Left colon (tissue), 2 donors: ENCODE data around the gene CERS5. TPM values are rescaled to one million over a fixed set of nuclear protein-coding genes. Genes with fewer than 3 reads are reported as not detected.

Experiments
- ATAC-seq: fragments of 200-7000 bp; cut with Tn5 transposase; one replicate; pipeline ENCODE4 v1.9.1; 2020; ENCODE audit warnings: mild to moderate bottlenecking, moderate library complexity
- DNase-seq, 2 donors: peaks; one replicate each; pipeline ENCODE4 v3.0.0-alpha.2; 2020
- intact Hi-C, 2 donors: fragments of 100-400 bp; cut with DNase I in 1 of 2; cut with micrococcal nuclease in 1 of 2; formaldehyde crosslinking; loops; one replicate each; pipeline versions ENCODE4 v1.11.2 to v1.14.0; 2022; cut with DNase I, micrococcal nuclease
- long read RNA-seq: library from polyadenylated mRNA; unstranded; transcript quantifications from one replicate; pipeline ENCODE4 v2.0.0, GENCODE V29; 2021
- total RNA-seq, 2 donors: library from RNA; stranded (reverse); fragmentation: NEBNext Ultra II Directional; extraction: Animal tissue kit (Norgen Biotek cat#: 25700); gene quantifications; one replicate each; pipeline ENCODE4 v1.2.1, GENCODE V29; 2021
- donor health status: DM: no; HTN: no; CAD: no.
- donor health status: DM: yes; HTN: yes; CAD: no.

CERS5 gene, protein sequence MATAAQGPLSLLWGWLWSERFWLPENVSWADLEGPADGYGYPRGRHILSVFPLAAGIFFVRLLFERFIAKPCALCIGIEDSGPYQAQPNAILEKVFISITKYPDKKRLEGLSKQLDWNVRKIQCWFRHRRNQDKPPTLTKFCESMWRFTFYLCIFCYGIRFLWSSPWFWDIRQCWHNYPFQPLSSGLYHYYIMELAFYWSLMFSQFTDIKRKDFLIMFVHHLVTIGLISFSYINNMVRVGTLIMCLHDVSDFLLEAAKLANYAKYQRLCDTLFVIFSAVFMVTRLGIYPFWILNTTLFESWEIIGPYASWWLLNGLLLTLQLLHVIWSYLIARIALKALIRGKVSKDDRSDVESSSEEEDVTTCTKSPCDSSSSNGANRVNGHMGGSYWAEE
- total RNA-seq, result 10 to 100 TPM; 19.7 to 24.8 TPM
- long read RNA-seq, transcript CERS5-201 (10 exons, 2,051 nt), result major isoform, 22 of 37 reads
- long read RNA-seq, partial matches to known transcripts, result 0 of 37 reads
- long read RNA-seq, other reads (novel, unspliced or antisense), result 15 of 37 reads

GRCh38 chr12:50167049-50167828, at the start of gene CERS5:
TSS of gene CERS5 (minus strand) at chr12:50167369. CDS start at chr12:50167297, 72 bp downstream.
- DNase-seq (peak; percentile 97 to 99), ATAC-seq (peak; percentile 96)
- intact Hi-C loops, result no loop called here

GRCh38 chr12:50215033-50215432, 47.9 kb upstream of the CERS5 start:
- intact Hi-C loops, result no loop called here
- DNase-seq, result no peak
- no peak for ATAC-seq

GRCh38 chr12:50214018-50214417, 46.8 kb upstream of the CERS5 start:
- ATAC-seq (no peak), DNase-seq (no peak)
- intact Hi-C loops, result no loop called here

DNA sequence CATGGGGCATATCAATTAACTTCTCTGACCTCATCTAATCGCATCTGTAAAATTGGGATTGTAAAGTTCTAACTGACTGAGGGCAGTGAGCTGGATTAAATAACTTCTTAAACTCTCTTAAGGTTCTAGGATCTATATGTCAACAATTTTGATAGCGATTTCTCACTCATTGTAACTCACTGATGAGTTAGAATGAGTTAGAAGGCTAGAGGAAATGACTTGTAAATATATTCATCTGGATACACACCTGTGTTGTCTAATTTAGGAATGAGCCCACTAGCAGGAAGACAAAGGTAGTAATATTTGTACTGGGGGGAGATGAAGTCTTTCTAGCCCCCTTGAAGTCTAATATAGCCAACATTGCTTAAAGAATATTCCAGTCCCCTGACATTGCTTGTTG, 46.3 kb upstream of the CERS5 start:
- ATAC-seq (no peak), DNase-seq (no peak)
- intact Hi-C loops, result no loop called here

- intact Hi-C loops, result no loop called here
- no peak for ATAC-seq
- DNase-seq, result no peak
These were observed 44.9 kb upstream of the CERS5 start for GRCh38 chr12:50212071-50212467.

GRCh38 chr12:50211392-50212070, 44.4 kb upstream of the CERS5 start:
- DNase-seq (no peak), ATAC-seq (no peak)
- intact Hi-C loops, result no loop called here

DNA sequence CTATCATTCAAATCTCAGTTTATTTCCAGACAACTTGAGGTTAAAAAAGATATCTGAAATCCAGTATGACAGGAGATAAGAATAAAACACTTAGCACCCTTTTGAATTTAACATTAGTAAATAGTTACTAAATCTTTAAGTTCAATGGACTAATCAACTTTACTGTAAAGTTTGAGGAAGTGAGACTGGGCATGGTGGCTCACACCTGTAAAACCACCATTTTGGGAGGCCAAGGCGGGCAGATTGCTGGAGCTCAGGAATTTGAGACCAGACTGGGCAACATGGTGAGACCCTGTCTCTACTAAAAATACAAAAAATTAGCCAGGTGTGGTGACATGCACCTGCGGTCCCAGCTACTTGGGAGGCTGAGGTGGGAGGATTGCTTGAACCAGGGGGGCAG, 40.3 kb upstream of the CERS5 start:
- ATAC-seq (no peak), DNase-seq (no peak)
- intact Hi-C loops, result no loop called here

- ATAC-seq, result no peak
- intact Hi-C loops, result no loop called here
These were observed 38.5 kb upstream of the CERS5 start for GRCh38 chr12:50205648-50206047.

DNA sequence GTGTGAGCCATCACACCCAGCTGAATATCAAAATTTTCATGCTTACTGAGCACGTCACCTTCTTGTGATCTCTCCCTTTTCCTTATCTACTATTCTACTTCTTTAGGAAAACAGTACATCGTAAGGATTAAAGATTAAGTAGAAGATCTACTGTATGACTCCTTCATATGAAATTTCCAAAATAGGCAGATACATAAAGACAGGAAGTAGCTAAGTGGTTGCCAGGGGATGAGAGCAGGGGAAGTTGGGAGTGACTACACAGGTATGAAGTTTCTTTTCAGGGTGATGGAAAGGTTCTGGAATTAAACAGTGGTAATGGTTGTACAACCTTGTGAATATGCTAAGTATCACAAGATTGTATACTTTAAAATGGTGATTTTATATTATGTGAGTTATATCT, 36.5 kb upstream of the CERS5 start:
- ATAC-seq (no peak), DNase-seq (no peak)
- intact Hi-C loops, result no loop called here

More at GRCh38 chr12:50205648-50206047, 38.5 kb upstream of the CERS5 start:
- DNase-seq, result no peak

DNA sequence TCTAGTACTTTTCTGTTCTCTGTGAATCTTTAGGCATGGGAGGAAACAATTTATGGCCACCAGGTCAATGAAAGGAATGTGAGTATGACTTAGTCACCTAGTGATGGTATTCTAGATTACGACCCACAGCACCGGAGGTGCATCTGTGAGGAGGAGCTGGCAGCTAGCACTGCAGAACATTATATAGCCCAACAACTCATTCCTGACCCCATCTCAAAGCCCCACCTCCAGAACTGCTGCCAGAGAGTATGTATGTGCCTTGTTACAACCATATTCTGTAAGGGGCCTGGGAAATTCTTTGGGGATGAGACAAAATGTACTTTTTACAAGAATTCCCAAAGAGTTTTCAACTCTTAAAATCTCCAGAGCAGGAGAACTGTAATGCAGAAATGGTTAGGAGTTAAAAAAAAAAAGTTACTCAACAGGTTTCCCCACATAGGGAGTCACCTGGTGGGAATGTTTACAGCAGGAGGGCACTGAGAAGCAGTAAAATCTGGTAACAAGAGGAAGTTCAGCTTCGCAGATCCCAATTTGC, 34.9 kb upstream of the CERS5 start:
- DNase-seq (peak in 1 of 2 donors; percentile 53), ATAC-seq (peak; percentile 86)
- intact Hi-C loops, result no loop called here

- intact Hi-C loops, result no loop called here
- DNase-seq (no peak), ATAC-seq (no peak)
These were observed 33.5 kb upstream of the CERS5 start for GRCh38 chr12:50200552-50201273.

DNA sequence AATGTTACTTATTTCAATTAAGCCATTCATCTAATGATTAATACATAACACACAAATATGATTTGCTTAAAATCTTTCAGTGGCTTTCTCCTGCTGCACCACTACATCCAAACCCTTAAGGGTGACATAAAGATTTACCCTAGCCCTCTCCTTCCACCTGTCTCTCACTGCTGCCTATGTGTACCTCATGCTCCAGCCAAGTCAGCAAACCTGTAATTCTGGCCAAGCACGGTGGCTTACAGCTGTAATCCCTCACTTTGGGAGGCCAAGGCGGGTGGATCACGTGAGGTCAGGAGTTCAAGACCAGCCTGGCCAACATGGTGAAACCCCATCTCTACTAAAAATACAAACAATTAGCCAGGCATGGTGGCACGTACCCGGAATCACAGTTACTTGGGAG, 31.7 kb upstream of the CERS5 start:
- DNase-seq (no peak), ATAC-seq (no peak)
- intact Hi-C loops, result no loop called here

DNA sequence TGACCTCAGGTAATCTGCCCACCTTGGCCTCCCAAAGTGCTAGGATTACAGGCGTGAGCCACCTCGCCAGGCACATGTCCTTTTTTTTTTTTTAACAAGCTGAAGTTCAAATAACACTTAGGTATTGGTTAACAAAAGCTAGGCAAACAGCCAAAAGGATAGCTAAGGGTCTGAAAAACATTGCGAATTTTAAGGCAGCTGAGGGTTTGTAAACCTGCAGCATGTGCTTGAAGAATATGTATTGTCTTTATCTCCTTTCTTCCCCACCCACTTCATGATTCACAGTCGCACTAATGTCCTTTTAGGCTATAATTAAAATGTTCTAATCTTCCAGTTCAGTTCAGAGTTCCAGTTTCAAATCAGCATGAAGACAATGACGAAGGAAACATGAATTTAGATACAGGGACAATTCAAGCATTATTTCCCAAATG, 30.1 kb upstream of the CERS5 start:
- DNase-seq (no peak), ATAC-seq (peak; percentile 53)
- intact Hi-C loops, result no loop called here

GRCh38 chr12:50196537-50196936, 29.4 kb upstream of the CERS5 start:
- intact Hi-C loops, result no loop called here
- peak; percentile 38 for ATAC-seq
- DNase-seq, result no peak

- no peak for ATAC-seq
- intact Hi-C loops, result no loop called here
These were observed 28.7 kb upstream of the CERS5 start for GRCh38 chr12:50195832-50196231.

GRCh38 chr12:50192908-50193307, 25.7 kb upstream of the CERS5 start:
- no peak for ATAC-seq
- intact Hi-C loops, result no loop called here
- DNase-seq, result no peak

More at GRCh38 chr12:50195832-50196231, 28.7 kb upstream of the CERS5 start:
- no peak for DNase-seq

GRCh38 chr12:50192236-50192635, 25.1 kb upstream of the CERS5 start:
- ATAC-seq, result peak; percentile 76
- intact Hi-C loops, result no loop called here
- DNase-seq, result no peak

DNA sequence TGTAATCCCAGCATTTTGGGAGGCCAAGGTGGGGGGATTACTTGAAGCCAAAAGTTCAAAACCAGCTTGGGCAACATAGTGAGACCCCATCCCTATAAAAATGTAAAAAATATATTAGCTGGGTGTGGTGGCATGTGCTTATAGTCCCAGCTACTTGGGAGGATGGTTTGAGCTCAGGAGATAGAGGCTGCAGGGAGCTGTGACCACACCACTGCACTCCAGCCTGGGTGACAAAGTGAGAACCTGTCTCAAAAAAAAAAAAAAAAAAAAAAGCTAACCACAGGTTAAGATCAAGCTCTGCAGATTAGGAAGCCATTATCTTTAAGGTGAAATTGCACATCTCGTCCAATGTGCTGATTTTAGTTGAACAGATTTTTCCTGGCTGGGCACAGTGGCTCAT, 23.7 kb upstream of the CERS5 start:
- no peak for ATAC-seq
- intact Hi-C loops, result no loop called here
- DNase-seq, result no peak
